Right atrium auricular region (tissue), 2 donors: ENCODE measurements around the gene NR3C2. TPM values are rescaled to one million over a fixed set of nuclear protein-coding genes. Genes with fewer than 3 reads are reported as not detected.

Source experiments
- DNase-seq: peaks from one replicate; pipeline ENCODE4 v3.0.0-alpha.2; 2019; ENCODE audit warnings: low spot score
- H3K27ac ChIP-seq, 2 donors: fragments of 200-600 bp; sonication (generic); 1 replicate in 1 of 2; 2 replicates in 1 of 2; pipeline ENCODE4 v1.5.1; 2016 to 2019
- H3K27me3 ChIP-seq, 2 donors: fragments of 200-600 bp; sonication (generic); one replicate each; pipeline versions ENCODE4 v1.5.1 to v1.6.0; 2017 to 2019
- H3K36me3 ChIP-seq: fragments of 200-600 bp; sonication (generic); one replicate; pipeline ENCODE4 v1.5.1; 2016
- H3K4me1 ChIP-seq, 2 donors: fragments of 200-600 bp; sonication (generic); one replicate each; pipeline versions ENCODE4 v1.5.1 to v1.6.0; 2017 to 2019
- H3K4me3 ChIP-seq, 2 donors: fragments of 200-600 bp; sonication (generic); 1 replicate in 1 of 2; 2 replicates in 1 of 2; pipeline ENCODE4 v1.5.1; 2017 to 2019; ENCODE audit warnings: mild to moderate bottlenecking in 1 of 2, moderate library complexity in 1 of 2
- H3K9me3 ChIP-seq, 2 donors: fragments of 200-600 bp; sonication (generic); one replicate each; pipeline ENCODE4 v1.5.1; 2019
- CTCF ChIP-seq, 2 donors: fragments of 200-600 bp; sonication (generic); IDR thresholded peaks; one replicate each; pipeline ENCODE4 v1.5.1; 2019; ENCODE audit warnings: antibody characterized with exemption in 2 of 2
- total RNA-seq, 2 donors: library from RNA; depleted of rRNA; stranded (reverse); fragments of >200 nt; gene quantifications; one replicate each; pipeline ENCODE4 v1.1.0, GENCODE V29; 2016

The NR3C2 gene
- total RNA-seq, 2 donors from 2014 or later: 15.7 to 39.9 TPM

GRCh38 chr4:148164557-148164956, 277.7 kb downstream of the NR3C2 start:
- no peak overlapping the region for H3K4me3 ChIP-seq
- H3K27me3 ChIP-seq: no peaks in the 10 kb centered on the region
- TF ChIP-seq CTCF (IDR thresholded peaks at IDR 0.05): no peak
- no peaks in the 10 kb centered on the region for H3K9me3 ChIP-seq
- peaks cover 0 to 38% of the 10 kb centered on the region in 2 donors for H3K4me1 ChIP-seq
- no peak for DNase-seq
- no peaks in the 10 kb centered on the region for H3K36me3 ChIP-seq
- no peak overlapping the region for H3K27ac ChIP-seq

GRCh38 chr4:148162991-148163390, 279.2 kb downstream of the NR3C2 start:
- no peaks in the 10 kb centered on the region for H3K9me3 ChIP-seq

GRCh38 chr4:148162519-148162918, 279.7 kb downstream of the NR3C2 start:
- H3K4me1 ChIP-seq: peaks cover 0 to 38% of the 10 kb centered on the region in 2 donors
- H3K27me3 ChIP-seq: no peaks in the 10 kb centered on the region
- no peak for TF ChIP-seq CTCF (IDR thresholded peaks at IDR 0.05)
- H3K36me3 ChIP-seq: no peaks in the 10 kb centered on the region
- no peak overlapping the region for H3K27ac ChIP-seq
- no peaks in the 10 kb centered on the region for H3K9me3 ChIP-seq
- no peak overlapping the region for H3K4me3 ChIP-seq
- DNase-seq: no peak

More at GRCh38 chr4:148162991-148163390, 279.2 kb downstream of the NR3C2 start:
- peaks cover 0 to 38% of the 10 kb centered on the region in 2 donors for H3K4me1 ChIP-seq
- DNase-seq: no peak
- no peaks in the 10 kb centered on the region for H3K36me3 ChIP-seq
- TF ChIP-seq CTCF (IDR thresholded peaks at IDR 0.05): no peak
- H3K4me3 ChIP-seq: no peak overlapping the region
- no peaks in the 10 kb centered on the region for H3K27me3 ChIP-seq
- no peak overlapping the region for H3K27ac ChIP-seq

DNA sequence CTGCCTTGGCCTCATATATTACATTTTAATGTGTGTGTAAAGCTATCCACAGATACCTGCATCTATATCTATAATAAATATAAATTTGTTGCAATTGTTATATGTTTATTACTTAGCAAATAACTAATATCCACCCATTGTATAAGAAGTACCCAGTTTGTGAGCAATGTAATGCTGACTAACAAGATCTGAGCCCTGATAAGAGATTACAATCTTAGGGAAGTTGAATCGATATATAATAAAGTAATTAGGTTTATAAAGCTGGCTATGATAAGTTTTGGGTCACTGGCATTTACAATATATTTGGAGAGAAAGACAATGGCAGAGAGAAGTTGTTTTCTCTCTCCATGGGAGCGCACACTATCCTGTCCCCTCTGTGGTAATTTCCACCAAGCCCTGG, 280.6 kb downstream of the NR3C2 start:
- TF ChIP-seq CTCF (IDR thresholded peaks at IDR 0.05): no peak
- DNase-seq: no peak
- no peaks in the 10 kb centered on the region for H3K36me3 ChIP-seq
- H3K27ac ChIP-seq: no peak overlapping the region
- H3K27me3 ChIP-seq: no peaks in the 10 kb centered on the region
- H3K9me3 ChIP-seq: no peaks in the 10 kb centered on the region
- peaks cover 0 to 32% of the 10 kb centered on the region in 2 donors for H3K4me1 ChIP-seq
- H3K4me3 ChIP-seq: no peak overlapping the region

GRCh38 chr4:148159793-148160192, 282.4 kb downstream of the NR3C2 start:
- DNase-seq: no peak
- H3K9me3 ChIP-seq: no peaks in the 10 kb centered on the region
- no peaks in the 10 kb centered on the region for H3K27me3 ChIP-seq
- peaks cover 0 to 19% of the 10 kb centered on the region in 2 donors for H3K4me1 ChIP-seq
- no peak overlapping the region for H3K4me3 ChIP-seq
- no peaks in the 10 kb centered on the region for H3K36me3 ChIP-seq
- H3K27ac ChIP-seq: no peak overlapping the region
- no peak for TF ChIP-seq CTCF (IDR thresholded peaks at IDR 0.05)

- Histone ChIP-seq H3K9me3 (no peaks in the 10 kb centered on the region), H3K36me3 (no peaks in the 10 kb centered on the region), H3K27ac (no peak overlapping the region), H3K4me3 (no peak overlapping the region), H3K27me3 (no peaks in the 10 kb centered on the region), H3K4me1 (no peaks in the 10 kb centered on the region)
- DNase-seq: no peak
- no peak for TF ChIP-seq CTCF (IDR thresholded peaks at IDR 0.05)
Measured at GRCh38 chr4:148154769-148155168, 287.4 kb downstream of the NR3C2 start.
